Stomach (tissue), 4 donors: ENCODE measurements around the gene VEGFA.

Experiments
- EP300 ChIP-seq: sonication (generic); formaldehyde crosslinking; IDR thresholded peaks from one replicate; pipeline ENCODE4 v1.6.1; 2017; ENCODE audit warnings: antibody characterized with exemption
- TF ChIP-seq, protein P1 (sequence below), 7 experiments: fragments of 450-650 bp in 4 of 7; fragments of 200-600 bp in 3 of 7; sonication (generic) in 3 of 7; IDR thresholded peaks; one replicate each; pipeline ENCODE4 v1.5.1; 2016 to 2019; ENCODE audit warnings: antibody characterized with exemption in 7 of 7, control low read depth in 2 of 7, mild to moderate bottlenecking in 1 of 7

DNA sequence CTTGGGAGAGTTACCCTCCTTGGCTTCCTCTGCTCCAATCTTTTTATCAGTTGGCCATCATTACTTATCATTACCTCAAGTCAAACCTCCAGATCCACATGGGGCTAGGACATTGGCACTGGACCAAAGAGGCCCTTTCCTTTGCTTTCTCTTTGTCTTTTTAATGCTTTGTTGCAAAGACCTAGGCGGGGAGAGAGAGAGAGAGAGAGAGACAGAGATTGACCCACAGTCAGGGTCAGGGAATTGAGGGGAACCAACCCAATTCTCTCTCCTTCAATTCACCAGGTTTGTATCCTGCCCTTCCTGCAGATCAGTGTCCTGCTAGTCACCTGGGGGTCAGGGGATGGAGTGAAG lies 3.5 kb upstream of the VEGFA start:
- TF ChIP-seq EP300, result no peak
- TF ChIP-seq, protein P1, sequence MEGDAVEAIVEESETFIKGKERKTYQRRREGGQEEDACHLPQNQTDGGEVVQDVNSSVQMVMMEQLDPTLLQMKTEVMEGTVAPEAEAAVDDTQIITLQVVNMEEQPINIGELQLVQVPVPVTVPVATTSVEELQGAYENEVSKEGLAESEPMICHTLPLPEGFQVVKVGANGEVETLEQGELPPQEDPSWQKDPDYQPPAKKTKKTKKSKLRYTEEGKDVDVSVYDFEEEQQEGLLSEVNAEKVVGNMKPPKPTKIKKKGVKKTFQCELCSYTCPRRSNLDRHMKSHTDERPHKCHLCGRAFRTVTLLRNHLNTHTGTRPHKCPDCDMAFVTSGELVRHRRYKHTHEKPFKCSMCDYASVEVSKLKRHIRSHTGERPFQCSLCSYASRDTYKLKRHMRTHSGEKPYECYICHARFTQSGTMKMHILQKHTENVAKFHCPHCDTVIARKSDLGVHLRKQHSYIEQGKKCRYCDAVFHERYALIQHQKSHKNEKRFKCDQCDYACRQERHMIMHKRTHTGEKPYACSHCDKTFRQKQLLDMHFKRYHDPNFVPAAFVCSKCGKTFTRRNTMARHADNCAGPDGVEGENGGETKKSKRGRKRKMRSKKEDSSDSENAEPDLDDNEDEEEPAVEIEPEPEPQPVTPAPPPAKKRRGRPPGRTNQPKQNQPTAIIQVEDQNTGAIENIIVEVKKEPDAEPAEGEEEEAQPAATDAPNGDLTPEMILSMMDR (IDR thresholded peaks at IDR 0.05), result no peak
